Measurements from ENCODE around the gene VWA3A.

GRCh38 chr16:22144520-22144919 lies 52.2 kb downstream of the VWA3A start:
- no peak for TF ChIP-seq CTCF (IDR thresholded peaks at IDR 0.05; ENCODE audit: low read depth, low read length, poor library complexity, severe bottlenecking)
- TF ChIP-seq EZH2phosphoT487 (IDR thresholded peaks at IDR 0.05; ENCODE audit: borderline replicate concordance, low read length) = no peak

All from DOHH2 (cell line).